A673 (cell line): ENCODE measurements around the gene ARMCX2.

ENCODE experiments used
- EZH2 ChIP-seq: fragments of 200-600 bp; sonication (generic); IDR thresholded peaks from 2 replicates; pipeline ENCODE4 v1.6.1; 2017; ENCODE audit warnings: borderline replicate concordance, low read depth, mild to moderate bottlenecking, mixed read lengths, antibody characterized with exemption, low read length; ENCODE audit not compliant: poor library complexity, severe bottlenecking
- TF ChIP-seq, protein P1 (sequence below): fragments of 300-800, 200-600 bp; sonication (generic); conservative IDR thresholded peaks from 2 replicates; pipeline ENCODE4 v1.5.1; 2017; ENCODE audit warnings: low read depth, mild to moderate bottlenecking, antibody characterized with exemption, low read length, moderate library complexity, mixed read lengths

DNA sequence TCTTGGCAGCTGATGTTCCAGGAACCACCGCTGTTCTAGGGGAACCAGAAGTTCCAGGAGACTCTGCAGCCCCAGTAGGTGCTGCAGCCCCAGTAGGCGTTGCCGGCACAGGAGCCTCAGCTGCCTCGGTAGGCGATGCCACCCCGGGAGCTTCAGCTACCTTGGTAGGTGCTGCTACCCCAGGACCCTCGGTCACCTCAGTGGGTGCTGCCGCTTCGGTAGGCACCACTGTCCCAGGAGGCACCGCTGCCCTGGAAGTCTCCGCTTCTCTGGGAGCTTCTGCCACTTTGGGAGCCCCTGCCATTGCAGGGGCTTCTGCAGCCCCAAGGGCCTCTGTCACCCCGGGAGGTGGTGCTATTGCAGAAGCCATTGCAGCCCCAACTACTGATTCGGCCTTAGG is 2.8 kb downstream of the ARMCX2 start:
- TF ChIP-seq EZH2, result no peak
- TF ChIP-seq, protein P1, sequence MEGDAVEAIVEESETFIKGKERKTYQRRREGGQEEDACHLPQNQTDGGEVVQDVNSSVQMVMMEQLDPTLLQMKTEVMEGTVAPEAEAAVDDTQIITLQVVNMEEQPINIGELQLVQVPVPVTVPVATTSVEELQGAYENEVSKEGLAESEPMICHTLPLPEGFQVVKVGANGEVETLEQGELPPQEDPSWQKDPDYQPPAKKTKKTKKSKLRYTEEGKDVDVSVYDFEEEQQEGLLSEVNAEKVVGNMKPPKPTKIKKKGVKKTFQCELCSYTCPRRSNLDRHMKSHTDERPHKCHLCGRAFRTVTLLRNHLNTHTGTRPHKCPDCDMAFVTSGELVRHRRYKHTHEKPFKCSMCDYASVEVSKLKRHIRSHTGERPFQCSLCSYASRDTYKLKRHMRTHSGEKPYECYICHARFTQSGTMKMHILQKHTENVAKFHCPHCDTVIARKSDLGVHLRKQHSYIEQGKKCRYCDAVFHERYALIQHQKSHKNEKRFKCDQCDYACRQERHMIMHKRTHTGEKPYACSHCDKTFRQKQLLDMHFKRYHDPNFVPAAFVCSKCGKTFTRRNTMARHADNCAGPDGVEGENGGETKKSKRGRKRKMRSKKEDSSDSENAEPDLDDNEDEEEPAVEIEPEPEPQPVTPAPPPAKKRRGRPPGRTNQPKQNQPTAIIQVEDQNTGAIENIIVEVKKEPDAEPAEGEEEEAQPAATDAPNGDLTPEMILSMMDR, result no peak
